Measurements from ENCODE around the gene NKX3-2. TPM values are rescaled to one million over a fixed set of nuclear protein-coding genes. Genes with fewer than 3 reads are reported as not detected.
A peak's percentile ranks its signal among the peaks of the same experiment; 100 is the strongest.

Gene NKX3-2
- total RNA-seq, 1 donor from 2014 or later, result not detected

- no peak for DNase-seq (ENCODE audit: low spot score)
- Histone ChIP-seq H2AFZ (replicated peaks) (no peak overlapping the region), H3K9ac (no peak overlapping the region), H3K27me3 (peaks cover 18% of the 10 kb centered on the region), H4K20me1 (ENCODE audit: low read depth) (no peaks in the 10 kb centered on the region), H3K4me2 (no peak overlapping the region), H3K4me3 (no peak overlapping the region), H3K9me3 (ENCODE audit: low read depth) (no peaks in the 10 kb centered on the region), H3K4me1 (no peaks in the 10 kb centered on the region), H3K79me2 (ENCODE audit: low read depth) (no peaks in the 10 kb centered on the region), H3K27ac (no peak overlapping the region), H3K36me3 (no peaks in the 10 kb centered on the region), H3F3A (ENCODE audit: low read depth) (no peaks in the 10 kb centered on the region)
- Mint-ChIP-seq H3K27me3 (ENCODE audit: insufficient read depth, low read depth) (peaks cover 2% of the 10 kb centered on the region), H3K4me3 (no peak overlapping the region), H3K27ac (no peak overlapping the region), H3K4me1 (no peaks in the 10 kb centered on the region), H3K36me3 (no peaks in the 10 kb centered on the region), H3K9me3 (peaks cover 9% of the 10 kb centered on the region)
- no peak for TF ChIP-seq CTCF (IDR thresholded peaks at IDR 0.05)
These were observed 11.0 kb upstream of the NKX3-2 start for GRCh38 chr4:13555325-13555724.

- Histone ChIP-seq H3K27ac (no peak overlapping the region), H3K27me3 (peaks cover 40% of the 10 kb centered on the region), H3K9me3 (ENCODE audit: low read depth) (no peaks in the 10 kb centered on the region), H2AFZ (replicated peaks) (no peak overlapping the region), H3K36me3 (no peaks in the 10 kb centered on the region), H3K4me2 (no peak overlapping the region), H3K4me3 (no peak overlapping the region), H3K79me2 (ENCODE audit: low read depth) (no peaks in the 10 kb centered on the region), H3K4me1 (no peaks in the 10 kb centered on the region), H3K9ac (no peak overlapping the region), H3F3A (ENCODE audit: low read depth) (peaks cover 7% of the 10 kb centered on the region), H4K20me1 (ENCODE audit: low read depth) (peaks cover 5% of the 10 kb centered on the region)
- no peak for DNase-seq (ENCODE audit: low spot score)
- no peak overlapping the region for H3K27ac Mint-ChIP-seq
- peaks cover 9% of the 10 kb centered on the region for H3K9me3 Mint-ChIP-seq
- H3K36me3 Mint-ChIP-seq, result no peaks in the 10 kb centered on the region
- H3K27me3 Mint-ChIP-seq (ENCODE audit: insufficient read depth, low read depth), result peaks cover 9% of the 10 kb centered on the region
- peaks cover 9% of the 10 kb centered on the region for H3K4me1 Mint-ChIP-seq
- TF ChIP-seq CTCF (IDR thresholded peaks at IDR 0.05), result no peak
- no peak for TF ChIP-seq EZH2phosphoT487 (IDR thresholded peaks at IDR 0.05)
- no peak for TF ChIP-seq EZH2 (IDR thresholded peaks at IDR 0.05)
- H3K4me3 Mint-ChIP-seq, result no peak overlapping the region
These were observed 8.8 kb upstream of the NKX3-2 start for GRCh38 chr4:13553081-13553480.

GRCh38 chr4:13548984-13549546, 4.8 kb upstream of the NKX3-2 start:
- H3F3A ChIP-seq (ENCODE audit: low read depth), result peaks cover 29% of the 10 kb centered on the region
- no peak for TF ChIP-seq EZH2phosphoT487 (IDR thresholded peaks at IDR 0.05)
- TF ChIP-seq CTCF (IDR thresholded peaks at IDR 0.05), result peak; percentile 98
- peak overlapping the region; percentile 78 for H3K4me2 ChIP-seq
- Mint-ChIP-seq H3K27me3 (ENCODE audit: insufficient read depth, low read depth) (peaks cover 30% of the 10 kb centered on the region), H3K4me1 (peaks cover 26% of the 10 kb centered on the region), H3K4me3 (peak overlapping the region; percentile 82), H3K27ac (peak overlapping the region; percentile 40), H3K9me3 (peaks cover 11% of the 10 kb centered on the region), H3K36me3 (no peaks in the 10 kb centered on the region)
- peak; percentile 93 for DNase-seq (ENCODE audit: low spot score)
- no peak overlapping the region for H3K9ac ChIP-seq
- no peaks in the 10 kb centered on the region for H3K9me3 ChIP-seq (ENCODE audit: low read depth)
- H3K4me1 ChIP-seq, result no peaks in the 10 kb centered on the region
- peaks cover 80% of the 10 kb centered on the region for H3K27me3 ChIP-seq
- H3K79me2 ChIP-seq (ENCODE audit: low read depth), result no peaks in the 10 kb centered on the region
- peak overlapping the region; percentile 90 for H2AFZ ChIP-seq (replicated peaks)
- H4K20me1 ChIP-seq (ENCODE audit: low read depth), result peaks cover 22% of the 10 kb centered on the region
- peak overlapping the region; percentile 47 for H3K4me3 ChIP-seq
- no peaks in the 10 kb centered on the region for H3K36me3 ChIP-seq
- no peak overlapping the region for H3K27ac ChIP-seq

Data from neural progenitor cell (in vitro differentiated cells).